Esophagus (tissue), 2 donors: ENCODE results near the gene MTHFD2L. TPM values are rescaled to one million over a fixed set of nuclear protein-coding genes. Genes with fewer than 3 reads are reported as not detected.
A peak's percentile ranks its signal among the peaks of the same experiment; 100 is the strongest.
"Not testable (repeated sequence)": the region's sequence is repeated elsewhere in the genome, so short reads cannot be mapped to it uniquely, and the experiment has no call there.

ENCODE experiments used
- H3K27ac ChIP-seq, 2 donors: one replicate each; pipeline ENCODE4 v1.5.1; 2013; ENCODE audit warnings: low read depth in 2 of 2, mild to moderate bottlenecking in 2 of 2, inconsistent platforms in 1 of 2, low read length in 1 of 2, moderate library complexity in 1 of 2
- H3K27me3 ChIP-seq, 2 donors: one replicate each; pipeline ENCODE4 v1.6.1; 2013; ENCODE audit warnings: low read length in 2 of 2, control low read depth in 1 of 2, mild to moderate bottlenecking in 1 of 2; ENCODE audit not compliant: insufficient read depth in 2 of 2, control insufficient read depth in 1 of 2
- H3K36me3 ChIP-seq, 2 donors: one replicate each; pipeline ENCODE4 v1.6.1; 2013; ENCODE audit warnings: low read length in 1 of 2; ENCODE audit not compliant: control insufficient read depth in 2 of 2, insufficient read depth in 2 of 2
- H3K4me1 ChIP-seq, 2 donors: one replicate each; pipeline ENCODE4 v1.6.1; 2013; ENCODE audit warnings: low read length in 1 of 2; ENCODE audit not compliant: control insufficient read depth in 2 of 2, insufficient read depth in 2 of 2
- H3K4me3 ChIP-seq, 2 donors: one replicate each; pipeline ENCODE4 v1.5.1; 2013; ENCODE audit warnings: low read length in 2 of 2, mild to moderate bottlenecking in 2 of 2, low read depth in 1 of 2, moderate library complexity in 1 of 2
- H3K9me3 ChIP-seq, 2 donors: one replicate each; pipeline ENCODE4 v1.6.1; 2013; ENCODE audit warnings: mild to moderate bottlenecking in 2 of 2, low read depth in 1 of 2, low read length in 1 of 2, moderate library complexity in 1 of 2; ENCODE audit not compliant: control insufficient read depth in 2 of 2, insufficient read depth in 1 of 2
- WGBS, 2 donors: extraction: QIAGEN DNeasy Blood & Tissue Kit; methylation state at CpG; one replicate each; pipeline ENCODE4 v1.1.7; 2013; 5-methylcytosine and 5-hydroxymethylcytosine counted together
- polyA plus RNA-seq, 2 donors: library from polyadenylated mRNA; stranded (reverse); fragments of 200-250 nt; gene quantifications; one replicate each; pipeline ENCODE4 v1.2.3, GENCODE V29; 2013
- donor health status: healthy with polysubstance abuse.
- donor health status: Bipolar disorder and iron deficiency.

MTHFD2L gene
- polyA plus RNA-seq, 2 donors = 5.9 to 6.2 TPM

DNA sequence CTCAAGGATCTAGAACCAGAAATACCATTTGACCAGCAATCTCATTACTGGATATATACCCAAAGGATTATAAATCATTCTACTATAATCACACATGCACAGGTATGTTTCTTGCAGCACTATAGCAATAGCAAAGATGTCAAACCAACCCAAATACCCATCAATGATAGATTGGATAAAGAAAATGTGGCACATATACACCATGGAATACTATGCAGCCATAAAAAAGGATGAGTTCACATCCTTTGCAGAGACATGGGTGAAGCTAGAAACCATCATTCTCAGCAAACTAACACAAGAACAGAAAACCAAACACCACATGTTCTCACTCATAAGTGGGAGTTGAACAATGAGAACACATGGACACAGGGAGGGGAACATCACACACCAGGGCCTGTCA lies 25.7 kb upstream of the MTHFD2L start:
- H3K36me3 ChIP-seq, H3K4me3 ChIP-seq, H3K27ac ChIP-seq, H3K9me3 ChIP-seq, H3K27me3 ChIP-seq, H3K4me1 ChIP-seq: not testable (repeated sequence)

DNA sequence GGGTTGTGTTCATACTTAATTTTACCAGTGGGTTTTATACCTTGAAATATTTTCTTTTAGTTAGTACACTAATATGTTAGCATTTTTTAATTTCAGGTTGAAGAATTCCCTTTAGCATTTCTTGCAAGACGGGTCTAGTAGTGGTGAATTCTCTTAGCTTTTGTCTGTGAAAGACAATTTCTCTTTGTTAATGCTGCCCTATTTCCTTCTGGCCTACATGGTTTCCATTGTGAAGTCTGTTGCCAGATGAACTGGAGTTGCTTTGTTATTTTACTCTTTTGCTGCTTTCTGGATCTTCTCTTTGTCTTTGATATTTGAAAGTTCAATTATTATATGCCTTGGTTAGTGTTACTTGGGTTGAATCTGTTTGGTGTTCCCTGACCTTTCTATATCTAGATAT lies 25.0 kb upstream of the MTHFD2L start:
- H3K9me3 ChIP-seq = no peaks in the 10 kb centered on the region
- no peaks in the 10 kb centered on the region for H3K36me3 ChIP-seq
- H3K4me3 ChIP-seq = no peak overlapping the region
- no peak overlapping the region for H3K27ac ChIP-seq
- 90 to 94% methylated on average over 1 of the region's 1 CpG for WGBS, 2 donors
- H3K4me1 ChIP-seq = no peaks in the 10 kb centered on the region
- H3K27me3 ChIP-seq = no peaks in the 10 kb centered on the region

DNA sequence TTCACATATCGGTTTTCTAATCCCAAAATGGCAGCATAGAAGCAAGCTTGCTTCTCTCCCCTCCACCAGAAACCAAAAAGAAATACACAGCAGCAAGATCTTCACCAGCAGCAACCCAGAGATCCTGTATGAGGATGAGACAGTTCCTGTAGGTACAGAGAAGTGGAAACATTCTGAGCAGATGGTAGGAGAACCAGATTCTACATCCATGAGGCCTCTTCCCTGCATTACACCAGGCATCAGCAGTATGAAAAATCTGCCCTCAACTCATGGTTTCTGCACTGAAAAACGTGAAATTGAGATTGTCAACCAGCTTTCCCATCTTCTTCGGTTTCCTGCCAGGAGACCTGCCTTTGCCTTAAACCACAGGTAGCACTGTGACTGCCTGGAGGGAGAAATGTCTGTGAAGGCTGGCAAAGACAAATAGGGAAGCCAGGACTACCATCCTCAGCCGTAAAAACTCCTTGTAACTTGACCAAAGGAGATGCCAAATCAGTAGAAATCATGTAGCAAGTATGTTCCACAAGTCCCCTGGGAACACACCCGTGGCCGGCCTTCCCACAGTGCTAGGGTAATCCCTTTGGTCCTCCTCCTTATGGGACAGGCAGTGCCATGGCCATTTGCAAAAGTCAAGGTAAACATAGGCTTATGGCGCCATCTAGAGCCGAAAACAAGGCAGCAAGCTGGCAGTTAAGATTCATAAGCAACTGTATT lies 24.0 kb upstream of the MTHFD2L start:
- Histone ChIP-seq H3K4me3 (no peak overlapping the region), H3K4me1 (no peaks in the 10 kb centered on the region), H3K9me3 (no peaks in the 10 kb centered on the region), H3K27me3 (no peaks in the 10 kb centered on the region), H3K27ac (no peak overlapping the region), H3K36me3 (no peaks in the 10 kb centered on the region)
- WGBS, 2 donors = 32 to 36% methylated on average over 8 of the region's 8 CpGs

DNA sequence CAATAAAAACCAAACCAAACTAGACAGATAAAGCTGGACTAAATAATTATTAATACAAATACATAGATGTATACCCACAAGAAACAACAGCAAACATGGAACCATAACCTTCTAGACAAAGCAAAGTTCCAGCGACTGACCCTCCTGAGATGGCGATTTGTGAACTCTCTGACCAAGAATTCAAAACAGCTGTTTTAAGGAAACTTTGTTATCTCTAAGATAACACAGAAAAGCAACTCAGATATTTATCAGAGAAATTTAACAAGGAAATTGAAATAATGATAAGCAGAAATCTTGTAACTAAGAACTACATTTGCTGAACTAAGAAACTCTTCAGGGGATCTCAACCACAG lies 23.4 kb upstream of the MTHFD2L start:
- no peaks in the 10 kb centered on the region for H3K36me3 ChIP-seq
- no peaks in the 10 kb centered on the region for H3K4me1 ChIP-seq
- 49 to 68% methylated on average over 2 of the region's 2 CpGs for WGBS, 2 donors
- H3K4me3 ChIP-seq = no peak overlapping the region
- H3K27ac ChIP-seq = no peak overlapping the region
- no peaks in the 10 kb centered on the region for H3K9me3 ChIP-seq
- no peaks in the 10 kb centered on the region for H3K27me3 ChIP-seq

DNA sequence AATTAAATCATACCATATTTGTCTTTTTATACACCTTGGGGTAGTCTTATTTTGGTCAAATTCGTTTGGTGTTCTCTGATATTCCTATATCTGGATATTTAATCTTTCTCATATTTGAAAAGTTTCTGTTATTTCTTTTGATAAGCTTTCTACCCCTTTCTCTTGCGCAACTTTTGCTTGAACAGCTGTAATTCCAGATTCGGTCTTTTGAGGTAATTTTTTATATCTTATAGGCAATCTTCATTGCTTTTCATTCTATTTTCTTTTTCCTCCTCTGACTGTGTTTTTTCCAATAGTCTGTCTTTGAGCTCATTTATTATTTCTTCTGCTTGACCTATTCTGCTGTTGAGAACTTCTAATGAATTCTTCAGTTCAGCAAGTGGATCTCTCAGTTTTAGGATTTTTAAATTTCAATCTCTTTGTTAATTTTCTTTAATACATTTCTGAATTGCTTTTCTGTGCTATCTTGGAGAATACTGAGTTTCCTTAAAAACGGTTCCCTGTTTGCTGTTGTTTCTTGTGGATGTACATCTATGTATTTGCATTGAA lies 11.3 kb upstream of the MTHFD2L start:
- no peaks in the 10 kb centered on the region for H3K4me1 ChIP-seq
- H3K27me3 ChIP-seq = no peaks in the 10 kb centered on the region
- H3K9me3 ChIP-seq = no peaks in the 10 kb centered on the region
- no peaks in the 10 kb centered on the region for H3K36me3 ChIP-seq
- no peak overlapping the region for H3K4me3 ChIP-seq
- no peak overlapping the region for H3K27ac ChIP-seq
- 82 to 85% methylated on average over 4 of the region's 4 CpGs for WGBS, 2 donors

DNA sequence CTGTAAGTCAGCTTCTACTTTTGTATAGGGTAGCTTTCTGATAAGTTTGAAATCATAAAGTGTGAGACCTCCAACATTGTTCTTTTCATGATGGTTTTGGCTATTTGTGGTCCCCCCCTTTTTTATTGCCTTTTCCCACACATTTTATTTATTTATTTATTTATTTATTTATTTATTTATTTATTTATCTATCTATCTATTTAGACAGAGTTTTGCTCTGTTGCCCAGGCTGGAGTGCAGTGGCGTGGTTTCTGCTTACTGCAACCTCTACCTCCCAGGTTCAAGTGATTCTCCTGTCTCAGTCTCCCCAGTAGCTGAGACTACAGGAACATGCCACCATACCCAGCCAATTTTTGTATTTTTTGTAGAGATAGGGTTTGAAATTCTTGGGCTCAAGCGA lies 9.7 kb upstream of the MTHFD2L start:
- Histone ChIP-seq H3K9me3 (no peaks in the 10 kb centered on the region), H3K4me3 (no peak overlapping the region), H3K27me3 (no peaks in the 10 kb centered on the region), H3K36me3 (no peaks in the 10 kb centered on the region), H3K27ac (no peak overlapping the region), H3K4me1 (no peaks in the 10 kb centered on the region)
- 84 to 95% methylated on average over 2 of the region's 2 CpGs for WGBS, 2 donors

DNA sequence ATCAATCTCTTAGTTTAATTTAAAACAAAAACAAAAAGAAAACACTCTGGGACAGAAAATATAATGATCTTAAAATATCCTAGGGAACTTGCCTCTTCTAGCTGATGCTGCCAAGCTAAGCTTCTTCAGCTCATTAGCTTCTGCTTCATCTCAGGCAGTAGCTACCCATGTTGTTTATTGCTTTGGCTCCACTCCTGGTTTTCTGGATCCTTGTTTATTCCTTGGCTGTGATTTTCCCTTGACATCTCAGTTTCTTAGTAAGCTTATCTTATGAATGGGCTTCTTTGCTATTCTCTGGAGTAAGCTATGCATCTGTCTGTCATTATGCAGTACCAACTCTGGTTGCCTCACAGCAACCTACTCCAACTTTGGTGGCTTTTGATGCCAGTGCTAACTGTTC lies 5.1 kb upstream of the MTHFD2L start:
- no peak overlapping the region for H3K27ac ChIP-seq
- no peaks in the 10 kb centered on the region for H3K36me3 ChIP-seq
- H3K27me3 ChIP-seq = no peaks in the 10 kb centered on the region
- no peaks in the 10 kb centered on the region for H3K9me3 ChIP-seq
- H3K4me1 ChIP-seq = no peaks in the 10 kb centered on the region
- no peak overlapping the region for H3K4me3 ChIP-seq

DNA sequence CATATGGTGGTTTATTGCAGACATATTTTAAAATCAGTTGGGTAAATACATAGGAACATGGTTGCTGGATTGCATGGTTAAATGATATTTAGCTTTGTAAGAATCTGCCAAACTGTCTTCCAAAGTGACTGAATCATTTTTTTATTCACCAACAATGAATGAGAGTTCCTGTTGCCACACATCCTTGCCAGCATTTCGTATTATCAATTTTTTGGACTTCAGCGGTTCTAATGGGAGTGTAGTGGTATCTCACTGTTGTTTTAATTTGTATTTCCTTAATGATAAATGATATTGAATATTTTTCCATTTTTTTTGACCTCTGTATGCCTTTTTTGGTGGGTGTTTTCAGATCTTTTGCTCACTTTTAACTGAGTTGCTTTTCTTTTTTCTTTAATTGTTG lies 1.4 kb upstream of the MTHFD2L start:
- Histone ChIP-seq H3K27me3 (no peaks in the 10 kb centered on the region), H3K9me3 (no peaks in the 10 kb centered on the region), H3K36me3 (no peaks in the 10 kb centered on the region), H3K4me1 (no peaks in the 10 kb centered on the region), H3K27ac (no peak overlapping the region), H3K4me3 (no peak overlapping the region)
- WGBS, 2 donors = 64 to 78% methylated on average over 2 of the region's 2 CpGs

DNA sequence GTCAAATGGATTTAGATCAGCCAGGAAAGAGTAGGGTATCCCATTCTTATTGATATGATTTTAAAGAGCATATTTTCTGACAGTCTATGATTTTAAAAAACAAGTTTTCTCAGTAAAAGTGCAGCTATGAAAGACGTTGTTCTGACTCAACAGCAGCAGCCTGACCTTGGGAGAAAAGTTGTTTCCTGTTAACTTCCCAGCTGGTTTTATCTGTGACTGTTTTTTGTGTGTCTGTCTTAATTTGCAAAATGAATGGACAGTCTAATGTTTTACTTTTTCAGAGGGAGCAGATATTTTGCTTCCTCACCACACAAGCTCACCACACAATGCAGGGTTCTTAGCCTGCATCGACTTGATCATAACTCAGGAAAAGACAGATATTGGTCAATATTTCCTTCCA lies 764 bp upstream of the MTHFD2L start:
- WGBS, 2 donors = 3 to 6% methylated on average over 2 of the region's 2 CpGs
- peak overlapping the region; percentile 93 to 96 for H3K27ac ChIP-seq
- H3K4me1 ChIP-seq = no peaks in the 10 kb centered on the region
- H3K36me3 ChIP-seq = no peaks in the 10 kb centered on the region
- H3K9me3 ChIP-seq = no peaks in the 10 kb centered on the region
- no peaks in the 10 kb centered on the region for H3K27me3 ChIP-seq
- H3K4me3 ChIP-seq = peak overlapping the region in 1 of 2 donors; percentile 78

DNA sequence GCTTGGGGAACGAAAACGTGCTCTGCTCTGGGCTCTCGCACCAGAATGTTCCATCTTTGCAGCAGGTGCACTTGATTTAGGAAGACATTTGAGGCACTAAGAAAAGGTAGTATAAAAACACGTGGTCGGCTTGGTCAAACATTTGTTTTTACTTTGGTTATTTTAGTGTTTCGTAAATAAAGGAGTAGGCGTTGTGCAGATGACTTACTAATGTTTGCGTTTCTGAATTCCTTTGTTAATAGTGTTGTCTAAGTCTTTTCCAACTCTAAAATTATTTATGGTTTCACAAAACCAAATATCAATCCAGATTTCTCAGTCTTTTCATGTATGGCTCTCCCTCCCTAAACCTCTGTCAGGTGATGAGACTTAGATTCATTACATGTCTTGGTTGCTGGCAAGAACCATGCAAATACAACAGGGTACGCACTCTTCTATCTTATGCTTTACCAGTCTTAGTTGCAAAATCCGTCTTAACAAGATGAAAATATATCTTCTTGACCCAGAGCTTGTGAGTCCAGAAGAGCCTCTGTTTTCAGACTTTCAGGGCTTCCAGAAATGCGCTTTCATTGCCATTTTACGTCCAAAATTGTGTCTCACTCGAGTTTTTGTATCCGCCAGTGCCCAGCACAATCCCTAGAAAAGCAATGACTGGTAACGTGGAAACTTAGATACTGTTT lies 686 bp downstream of the MTHFD2L start:
- H3K4me3 ChIP-seq = peak overlapping the region; percentile 78 to 92
- H3K4me1 ChIP-seq = no peaks in the 10 kb centered on the region
- no peaks in the 10 kb centered on the region for H3K9me3 ChIP-seq
- H3K27ac ChIP-seq = peak overlapping the region; percentile 93 to 96
- H3K27me3 ChIP-seq = no peaks in the 10 kb centered on the region
- 11 to 14% methylated on average over 15 of the region's 15 CpGs for WGBS, 2 donors
- H3K36me3 ChIP-seq = no peaks in the 10 kb centered on the region
